ENCODE measurements around the gene POFUT1. TPM values are rescaled to one million over a fixed set of nuclear protein-coding genes. Genes with fewer than 3 reads are reported as not detected.
A peak's percentile ranks its signal among the peaks of the same experiment; 100 is the strongest.

POFUT1 gene
- total RNA-seq, 1 experiment from 2014 or later: 41.9 TPM

DNA sequence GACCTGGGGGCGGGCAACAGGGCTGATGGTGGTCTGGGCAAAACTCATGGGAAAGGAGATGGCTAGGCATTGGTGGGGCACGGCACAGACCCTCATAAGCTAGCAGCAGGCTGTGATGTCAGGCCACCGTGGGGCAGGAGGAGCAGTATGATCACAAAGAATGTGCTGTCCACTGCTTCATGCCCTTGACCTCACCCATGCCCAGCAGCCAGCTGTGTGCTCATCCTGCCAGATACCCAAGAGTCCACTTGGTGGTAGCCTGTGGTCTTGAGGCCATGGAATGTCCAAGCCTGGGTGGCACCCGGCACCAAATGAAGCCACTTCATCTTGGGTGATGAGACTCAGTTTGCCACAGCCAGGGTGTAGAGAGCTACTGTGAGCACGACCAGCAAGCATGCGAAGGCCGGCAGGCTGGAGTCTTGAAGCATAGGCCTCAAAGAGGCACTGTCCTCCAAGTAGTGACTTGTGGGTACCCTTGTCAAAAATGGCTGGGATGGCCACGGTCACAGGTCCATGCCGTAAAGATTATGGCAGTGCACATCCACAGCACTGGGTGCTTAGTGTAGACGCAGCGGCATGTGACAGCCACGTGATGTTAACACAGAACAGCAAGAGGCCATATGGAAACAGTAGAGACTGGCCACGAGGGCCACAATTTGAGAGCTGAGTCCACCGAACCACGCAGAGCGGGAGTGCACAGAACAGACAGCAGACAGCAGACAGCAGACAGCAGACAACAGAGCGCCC, 19.1 kb upstream of the POFUT1 start:
- H3K4me3 ChIP-seq (ENCODE audit: low read length): no peak overlapping the region
- ATAC-seq (no peak), DNase-seq (no peak)
- no peaks in the 10 kb centered on the region for H3K79me2 ChIP-seq (ENCODE audit: low read length)
- H3F3A ChIP-seq (ENCODE audit: low read length, unreplicated experiment): no peaks in the 10 kb centered on the region
- intact Hi-C loops (cut with micrococcal nuclease): no loop called here
- ChIA-PET CTCF (no interaction called here), POLR2A (ENCODE audit: unreplicated experiment) (no interaction called here)
- no TSS peak for BruUV-seq (replicated peaks)
- no peaks in the 10 kb centered on the region for H3K9me3 ChIP-seq (ENCODE audit: low read length)
- H3K4me2 ChIP-seq (ENCODE audit: low read length): no peak overlapping the region
- H3K27ac ChIP-seq (ENCODE audit: low read length): no peak overlapping the region
- no peak overlapping the region for H2AFZ ChIP-seq (ENCODE audit: low read length)
- H3K27me3 ChIP-seq (ENCODE audit: low read length): no peaks in the 10 kb centered on the region
- peaks cover 7% of the 10 kb centered on the region for H3K4me1 ChIP-seq (ENCODE audit: insufficient read depth, low read length)
- no peaks in the 10 kb centered on the region for H4K20me1 ChIP-seq (ENCODE audit: low read length)
- TF ChIP-seq, protein P1, sequence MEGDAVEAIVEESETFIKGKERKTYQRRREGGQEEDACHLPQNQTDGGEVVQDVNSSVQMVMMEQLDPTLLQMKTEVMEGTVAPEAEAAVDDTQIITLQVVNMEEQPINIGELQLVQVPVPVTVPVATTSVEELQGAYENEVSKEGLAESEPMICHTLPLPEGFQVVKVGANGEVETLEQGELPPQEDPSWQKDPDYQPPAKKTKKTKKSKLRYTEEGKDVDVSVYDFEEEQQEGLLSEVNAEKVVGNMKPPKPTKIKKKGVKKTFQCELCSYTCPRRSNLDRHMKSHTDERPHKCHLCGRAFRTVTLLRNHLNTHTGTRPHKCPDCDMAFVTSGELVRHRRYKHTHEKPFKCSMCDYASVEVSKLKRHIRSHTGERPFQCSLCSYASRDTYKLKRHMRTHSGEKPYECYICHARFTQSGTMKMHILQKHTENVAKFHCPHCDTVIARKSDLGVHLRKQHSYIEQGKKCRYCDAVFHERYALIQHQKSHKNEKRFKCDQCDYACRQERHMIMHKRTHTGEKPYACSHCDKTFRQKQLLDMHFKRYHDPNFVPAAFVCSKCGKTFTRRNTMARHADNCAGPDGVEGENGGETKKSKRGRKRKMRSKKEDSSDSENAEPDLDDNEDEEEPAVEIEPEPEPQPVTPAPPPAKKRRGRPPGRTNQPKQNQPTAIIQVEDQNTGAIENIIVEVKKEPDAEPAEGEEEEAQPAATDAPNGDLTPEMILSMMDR (conservative IDR thresholded peaks at IDR 0.05; ENCODE audit: low read depth, low read length): no peak
- TF ChIP-seq EZH2phosphoT487 (IDR thresholded peaks at IDR 0.05; ENCODE audit: borderline replicate concordance, low read length) (no peak), EZH2 (IDR thresholded peaks at IDR 0.05; ENCODE audit: low read length, unreplicated experiment) (no peak)
- no peaks in the 10 kb centered on the region for H3K9me2 ChIP-seq (replicated peaks; ENCODE audit: low read length)
- no peak overlapping the region for H3K9ac ChIP-seq (ENCODE audit: low read length)
- no peaks in the 10 kb centered on the region for H3K36me3 ChIP-seq (ENCODE audit: low read depth, low read length)

DNA sequence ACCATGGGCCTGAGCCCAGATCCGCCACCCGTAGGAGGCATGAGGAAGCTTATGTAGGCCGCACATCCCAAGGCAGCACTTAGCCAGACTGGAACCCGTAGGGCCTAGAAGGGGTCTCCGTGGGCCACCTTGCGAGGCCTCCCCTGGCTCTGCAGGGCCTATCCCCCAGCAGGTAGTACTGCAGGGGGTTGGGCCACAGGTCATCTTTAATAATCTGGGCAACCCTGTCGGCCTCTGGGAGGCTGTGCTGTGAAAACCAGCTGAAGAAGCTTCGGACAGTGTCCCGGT, 18.6 kb upstream of the POFUT1 start:
- Histone ChIP-seq H3K36me3 (ENCODE audit: low read depth, low read length) (no peaks in the 10 kb centered on the region), H3K9me3 (ENCODE audit: low read length) (no peaks in the 10 kb centered on the region), H3F3A (ENCODE audit: low read length, unreplicated experiment) (no peaks in the 10 kb centered on the region), H4K20me1 (ENCODE audit: low read length) (no peaks in the 10 kb centered on the region), H3K4me3 (ENCODE audit: low read length) (0 out of 2 replicates have a peak overlapping the region, but pooled peaks have one; percentile 76), H3K4me2 (ENCODE audit: low read length) (peak overlapping the region; percentile 88; the same call in 1 of the 2 replicates), H3K27ac (ENCODE audit: low read length) (no peak overlapping the region), H3K9me2 (replicated peaks; ENCODE audit: low read length) (no peaks in the 10 kb centered on the region), H3K4me1 (ENCODE audit: insufficient read depth, low read length) (peaks cover 7% of the 10 kb centered on the region), H3K79me2 (ENCODE audit: low read length) (no peaks in the 10 kb centered on the region), H2AFZ (ENCODE audit: low read length) (no peak overlapping the region), H3K27me3 (ENCODE audit: low read length) (no peaks in the 10 kb centered on the region), H3K9ac (ENCODE audit: low read length) (no peak overlapping the region)
- ChIA-PET POLR2A (ENCODE audit: unreplicated experiment) (no interaction called here), CTCF (no interaction called here)
- no peak for DNase-seq
- no peak for ATAC-seq
- TSS peak; percentile 24 for BruUV-seq (replicated peaks)
- intact Hi-C loops (cut with micrococcal nuclease): no loop called here
- TF ChIP-seq EZH2 (IDR thresholded peaks at IDR 0.05; ENCODE audit: low read length, unreplicated experiment) (no peak), EZH2phosphoT487 (IDR thresholded peaks at IDR 0.05; ENCODE audit: borderline replicate concordance, low read length) (no peak)
- TF ChIP-seq, protein P1 (conservative IDR thresholded peaks at IDR 0.05; ENCODE audit: low read depth, low read length): no peak
